GM19438 (cell line): Measurements from ENCODE around the gene TCTN1.

Experiments
- ATAC-seq: cut with Tn5 transposase; IDR thresholded peaks from one replicate; pipeline ENCODE4 v1.9.1; 2021; ENCODE audit warnings: low read depth; ENCODE audit not compliant: unreplicated experiment

Gene TCTN1

GRCh38 chr12:110677206-110677911, 63.4 kb downstream of the TCTN1 start:
- peak; percentile 69 for ATAC-seq

DNA sequence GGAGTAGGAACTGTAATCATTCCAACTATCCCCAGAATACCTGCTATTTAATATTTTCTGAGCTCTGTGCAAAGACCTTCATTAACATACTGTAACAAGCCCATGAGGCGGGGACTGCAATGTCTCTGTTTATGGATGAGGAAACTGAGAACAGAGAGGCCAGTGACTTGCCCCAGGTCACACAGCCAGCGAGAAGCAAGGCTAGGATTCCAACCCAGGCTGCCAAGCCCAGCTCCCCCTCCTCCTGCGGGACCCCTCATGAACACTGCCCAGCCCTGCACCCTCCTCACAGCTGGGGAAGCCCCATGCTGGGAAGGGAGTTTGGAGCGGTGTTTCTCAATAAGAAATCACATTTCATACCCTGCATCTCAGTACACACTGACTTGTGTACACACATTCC, 64.1 kb downstream of the TCTN1 start:
- peak; percentile 4 for ATAC-seq

- no peak for ATAC-seq
Measured at GRCh38 chr12:110679201-110679600, 65.3 kb downstream of the TCTN1 start.

DNA sequence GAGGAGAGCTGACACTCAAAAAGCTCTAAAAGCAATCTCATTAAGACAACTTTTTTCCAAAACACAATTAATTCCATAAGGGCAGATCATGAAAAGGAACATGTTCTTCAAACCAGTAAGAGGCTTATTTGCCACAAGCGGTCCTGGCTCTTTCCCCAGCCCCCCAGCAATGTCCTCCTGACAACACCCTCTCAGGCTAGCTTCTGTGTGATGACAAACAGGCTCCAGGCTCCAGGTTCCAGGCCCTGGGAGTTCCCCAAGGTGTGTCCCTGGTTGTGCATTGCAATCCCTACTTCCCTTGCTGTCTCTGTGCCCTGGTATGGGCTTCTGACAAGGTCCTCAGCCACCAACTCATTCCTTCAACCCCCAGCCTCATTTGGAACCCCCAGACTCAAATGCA, 66.1 kb downstream of the TCTN1 start:
- ATAC-seq, result no peak

GRCh38 chr12:110683888-110684287, 70.0 kb downstream of the TCTN1 start:
- no peak for ATAC-seq

- no peak for ATAC-seq
Measured at GRCh38 chr12:110684312-110684836, 70.4 kb downstream of the TCTN1 start.

DNA sequence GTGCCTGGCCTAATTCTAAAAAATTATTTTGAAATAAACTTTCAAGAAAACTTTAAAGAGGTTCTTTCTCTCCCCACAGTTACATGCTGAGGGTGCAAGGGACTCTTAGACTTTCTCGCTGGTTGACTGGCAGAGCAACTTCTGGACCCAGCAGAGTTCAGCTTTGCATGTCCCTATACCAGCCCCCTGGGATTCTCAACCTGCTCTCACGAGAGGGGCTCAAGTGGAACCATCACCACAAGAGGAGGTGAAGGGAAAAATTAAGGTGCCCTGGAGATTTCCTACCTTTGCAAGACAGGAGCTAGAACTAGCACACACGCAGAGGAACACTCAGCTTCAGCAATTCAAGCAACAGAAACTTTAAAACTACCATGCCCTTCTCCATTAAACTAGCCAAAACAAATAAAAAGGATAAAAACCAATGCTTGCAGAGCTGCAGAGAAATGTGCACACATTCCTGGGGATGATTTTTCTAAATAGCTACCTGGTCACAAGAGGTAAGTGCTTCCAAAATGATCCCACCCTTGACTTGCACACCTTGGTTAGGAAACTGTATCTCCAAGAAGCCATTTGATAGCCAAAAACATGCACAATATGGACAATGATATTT, 72.5 kb downstream of the TCTN1 start:
- no peak for ATAC-seq

DNA sequence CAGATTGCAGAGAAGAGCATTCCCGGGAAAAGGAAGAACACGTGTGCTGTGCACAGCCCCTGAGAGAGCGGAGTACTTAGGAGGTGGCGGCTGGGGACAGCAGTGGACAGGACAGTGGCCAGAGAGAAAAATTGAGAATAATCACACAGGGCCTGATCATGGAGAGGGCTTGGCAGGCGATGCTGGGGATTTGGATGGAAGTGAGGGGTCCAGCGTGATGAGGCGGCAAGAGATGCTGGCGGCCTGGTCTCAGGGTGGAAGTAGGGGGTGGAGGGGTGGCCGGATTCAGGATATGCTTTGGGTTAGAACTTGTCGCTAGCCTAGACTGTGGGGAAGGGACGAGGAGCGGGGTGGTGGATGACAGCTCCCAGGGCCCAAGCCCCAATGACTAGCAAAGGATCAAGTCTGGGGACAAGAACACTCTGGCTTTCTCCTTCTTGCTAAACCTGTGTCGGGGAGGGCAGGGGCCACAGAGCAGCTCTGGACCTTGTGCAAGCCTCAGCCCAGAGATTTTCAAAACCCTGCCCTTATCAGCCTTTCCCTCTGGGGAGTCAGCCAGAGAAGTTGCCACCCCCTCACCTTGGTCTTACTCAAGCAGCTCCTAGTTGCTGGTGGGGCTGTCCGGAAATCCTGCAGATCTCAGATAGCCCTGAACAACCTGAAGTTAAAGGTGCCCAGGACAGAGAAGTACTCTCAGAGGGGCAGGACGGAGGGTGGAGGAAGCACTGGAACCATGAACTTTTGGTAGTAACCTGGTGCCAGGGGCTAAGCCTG, 73.7 kb downstream of the TCTN1 start:
- no peak for ATAC-seq

- peak; percentile 29 for ATAC-seq
Measured at GRCh38 chr12:110688446-110689280, 74.7 kb downstream of the TCTN1 start, which contains the start of gene HVCN1. Gene HVCN1 (minus strand): TSS chr12:110689115. CDS start chr12:110683245, 5,870 bp downstream.

DNA sequence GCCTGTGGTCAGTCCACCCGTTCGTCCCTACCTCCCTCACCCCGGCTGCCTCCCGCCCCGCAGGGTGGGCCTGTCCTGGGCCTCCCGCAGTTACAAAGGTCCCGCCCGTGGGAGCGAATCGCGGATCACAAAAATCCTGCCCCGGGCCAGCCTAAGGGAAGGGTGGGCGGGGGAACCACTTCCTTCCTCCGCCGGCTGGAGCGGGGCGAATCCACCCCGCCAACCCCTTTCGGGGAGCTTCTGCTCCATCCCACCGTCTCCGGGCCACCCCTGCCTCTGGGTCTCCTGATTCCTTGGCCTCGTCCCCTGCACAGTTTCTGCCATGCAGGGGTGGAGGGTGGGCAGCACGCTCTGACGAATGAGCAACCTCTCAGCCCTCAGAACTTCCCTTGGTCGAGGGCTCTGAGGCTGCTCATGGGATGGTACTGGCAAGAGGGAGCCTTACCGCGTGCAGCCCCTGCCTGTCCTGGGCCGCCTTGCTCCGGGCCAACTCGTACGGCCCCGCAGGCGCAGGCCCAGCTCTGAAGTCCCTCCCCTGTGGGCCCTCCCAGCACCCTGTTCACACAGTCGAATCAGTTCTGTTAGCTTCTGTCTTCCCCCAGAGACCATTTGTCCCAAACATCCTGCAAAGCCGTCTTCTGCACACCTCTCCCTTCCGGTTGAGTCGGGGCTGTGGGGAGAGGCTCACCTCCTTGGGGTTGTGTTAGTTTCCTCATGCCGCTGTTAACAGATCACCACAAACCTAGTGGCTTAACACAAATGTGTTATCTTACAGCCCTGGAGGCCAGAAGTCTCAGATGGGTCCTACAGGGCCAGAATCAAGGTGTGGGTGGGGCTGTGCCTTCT, 75.6 kb downstream of the TCTN1 start:
- ATAC-seq, result peak; percentile 52

DNA sequence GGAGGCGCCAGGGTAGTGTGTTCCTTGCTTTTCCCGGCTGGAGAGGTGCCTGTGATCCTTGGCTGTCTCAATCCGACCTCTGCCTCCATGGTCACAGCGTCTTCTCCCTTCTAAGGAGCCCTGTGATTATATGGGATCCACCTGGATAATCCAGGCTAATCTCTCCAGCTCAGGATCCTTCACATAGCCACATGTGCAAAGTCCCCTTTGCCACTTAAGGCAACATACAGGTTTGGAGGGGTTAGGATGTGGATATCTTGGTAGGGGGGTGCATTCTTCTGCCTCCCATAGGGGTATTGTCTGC, 76.2 kb downstream of the TCTN1 start:
- no peak for ATAC-seq

GRCh38 chr12:110693731-110694130, 79.8 kb downstream of the TCTN1 start:
- ATAC-seq, result no peak

DNA sequence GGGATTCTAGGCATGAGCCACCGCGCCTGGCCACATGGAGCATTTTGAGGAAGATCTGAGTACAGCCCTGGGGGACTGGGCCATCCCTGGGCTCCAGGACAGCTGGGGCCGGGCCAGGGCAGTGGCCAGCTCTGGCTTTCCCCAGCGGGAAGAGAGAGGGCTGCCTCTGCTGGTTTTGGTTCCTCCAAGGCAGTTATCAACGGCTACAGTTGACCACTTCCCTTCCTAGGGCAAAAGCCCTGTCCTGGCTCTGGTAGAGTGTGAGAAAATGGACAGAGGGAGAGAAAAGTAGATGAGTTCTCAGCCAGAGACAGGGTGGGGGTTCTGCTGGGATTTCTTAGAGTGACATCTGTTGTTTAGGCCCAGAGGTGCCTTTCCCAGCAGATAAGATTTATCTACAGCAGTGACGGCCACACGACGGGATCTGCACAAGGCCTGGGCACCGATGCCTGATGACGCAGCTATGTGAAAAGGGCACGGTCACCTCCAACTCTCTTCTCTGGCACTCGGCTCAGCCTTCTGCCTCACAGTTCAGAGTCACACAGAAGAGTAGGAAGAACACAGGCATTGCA, 80.5 kb downstream of the TCTN1 start:
- ATAC-seq, result no peak

- ATAC-seq, result no peak
Measured at GRCh38 chr12:110696283-110696682, 82.4 kb downstream of the TCTN1 start.

DNA sequence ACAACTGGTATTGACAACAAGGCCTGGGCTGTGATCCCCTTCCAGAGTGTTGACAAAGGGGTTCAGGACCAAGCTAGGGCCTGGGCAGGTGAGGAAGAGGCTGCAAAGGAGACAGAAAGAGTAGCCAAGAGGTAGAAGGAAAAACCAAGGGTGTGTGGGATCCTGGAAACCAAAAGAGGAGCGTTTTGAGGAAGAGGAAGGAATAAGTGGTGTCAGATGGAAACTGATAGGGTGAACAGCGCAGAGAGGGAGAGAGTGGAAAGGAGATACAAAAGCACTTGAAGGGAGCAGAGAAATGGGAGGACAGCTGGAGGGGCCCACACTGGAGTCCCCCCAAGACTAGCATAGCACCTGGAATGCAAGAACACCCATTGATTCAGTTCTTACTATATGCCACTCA, 83.3 kb downstream of the TCTN1 start:
- no peak for ATAC-seq

DNA sequence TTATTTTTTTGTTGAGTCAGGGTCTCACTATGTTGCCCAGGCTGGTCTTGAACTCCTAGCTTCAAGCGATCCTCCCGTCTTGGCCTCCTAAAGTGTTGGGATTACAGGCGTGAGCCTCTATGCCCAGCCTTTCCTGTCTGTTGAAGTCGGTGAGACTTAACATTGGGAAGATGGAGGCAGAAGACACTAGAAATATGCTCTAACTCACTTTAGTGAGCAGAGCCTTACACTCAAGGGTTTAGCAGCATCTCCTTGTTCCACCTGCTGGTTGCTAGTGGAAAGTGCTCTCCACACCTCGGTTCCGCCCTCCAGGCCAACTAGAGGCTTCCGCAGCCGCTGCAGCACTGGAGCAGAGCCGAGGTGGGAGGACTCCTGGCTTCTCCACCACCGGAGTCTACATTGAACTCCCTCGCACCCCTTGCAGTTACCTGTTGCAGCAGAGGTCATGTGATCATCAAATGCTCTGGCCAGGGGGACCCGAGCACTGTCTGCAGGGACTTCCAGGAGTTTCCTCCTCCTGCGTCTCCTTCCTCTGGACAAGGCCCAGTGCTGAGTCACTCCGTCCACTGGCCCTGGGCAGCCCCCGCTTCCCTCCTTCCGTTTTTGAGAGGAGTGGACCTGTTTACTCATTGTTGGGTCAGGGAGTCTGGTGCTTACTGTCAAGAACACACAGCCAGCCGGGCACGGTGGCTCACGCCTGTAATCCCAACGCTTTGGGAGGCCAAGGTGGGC, 84.4 kb downstream of the TCTN1 start:
- peak; percentile 90 for ATAC-seq
